ENCODE measurements around the gene KDM4D. TPM values are rescaled to one million over a fixed set of nuclear protein-coding genes. Genes with fewer than 3 reads are reported as not detected.
"Not testable (repeated sequence)": the region's sequence is repeated elsewhere in the genome, so short reads cannot be mapped to it uniquely, and the experiment has no call there.

Gene KDM4D
- total RNA-seq, 1 donor: 0.72 TPM

DNA sequence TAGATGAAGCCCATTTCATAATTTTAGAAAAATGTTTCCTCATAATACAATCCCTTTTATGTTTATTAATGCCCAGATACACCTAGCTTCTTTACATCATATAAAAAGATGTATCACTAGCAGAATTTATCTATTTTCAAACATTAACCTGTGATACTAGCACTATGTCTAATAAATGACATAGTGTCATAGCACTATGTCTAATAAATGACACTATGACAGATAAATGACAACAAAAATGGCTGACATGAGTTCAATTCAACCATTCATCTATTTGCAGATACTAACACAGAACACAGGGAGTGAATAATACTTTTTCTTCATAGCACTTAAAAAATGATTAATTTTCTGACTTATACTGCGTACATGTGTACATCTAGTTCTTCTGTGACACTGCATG, 32.1 kb downstream of the KDM4D start:
- Histone ChIP-seq H3K36me3 (ENCODE audit: insufficient read depth, low read length) (no peaks in the 10 kb centered on the region), H3K4me1 (ENCODE audit: insufficient read depth, low read length) (no peaks in the 10 kb centered on the region), H3K4me3 (ENCODE audit: insufficient read depth, low read length) (no peak overlapping the region), H2AFZ (ENCODE audit: low read length) (no peak overlapping the region), H3K4me2 (ENCODE audit: insufficient read depth, low read length) (no peak overlapping the region), H3K27me3 (ENCODE audit: insufficient read depth, low read length) (peaks cover 13% of the 10 kb centered on the region), H4K20me1 (ENCODE audit: insufficient read depth, low read length) (no peaks in the 10 kb centered on the region), H3K9me3 (ENCODE audit: low read depth, low read length) (no peaks in the 10 kb centered on the region), H3K79me2 (ENCODE audit: insufficient read depth, low read length) (no peaks in the 10 kb centered on the region), H3K27ac (ENCODE audit: low read depth, low read length) (no peak overlapping the region)
- TF ChIP-seq, protein P1, sequence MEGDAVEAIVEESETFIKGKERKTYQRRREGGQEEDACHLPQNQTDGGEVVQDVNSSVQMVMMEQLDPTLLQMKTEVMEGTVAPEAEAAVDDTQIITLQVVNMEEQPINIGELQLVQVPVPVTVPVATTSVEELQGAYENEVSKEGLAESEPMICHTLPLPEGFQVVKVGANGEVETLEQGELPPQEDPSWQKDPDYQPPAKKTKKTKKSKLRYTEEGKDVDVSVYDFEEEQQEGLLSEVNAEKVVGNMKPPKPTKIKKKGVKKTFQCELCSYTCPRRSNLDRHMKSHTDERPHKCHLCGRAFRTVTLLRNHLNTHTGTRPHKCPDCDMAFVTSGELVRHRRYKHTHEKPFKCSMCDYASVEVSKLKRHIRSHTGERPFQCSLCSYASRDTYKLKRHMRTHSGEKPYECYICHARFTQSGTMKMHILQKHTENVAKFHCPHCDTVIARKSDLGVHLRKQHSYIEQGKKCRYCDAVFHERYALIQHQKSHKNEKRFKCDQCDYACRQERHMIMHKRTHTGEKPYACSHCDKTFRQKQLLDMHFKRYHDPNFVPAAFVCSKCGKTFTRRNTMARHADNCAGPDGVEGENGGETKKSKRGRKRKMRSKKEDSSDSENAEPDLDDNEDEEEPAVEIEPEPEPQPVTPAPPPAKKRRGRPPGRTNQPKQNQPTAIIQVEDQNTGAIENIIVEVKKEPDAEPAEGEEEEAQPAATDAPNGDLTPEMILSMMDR (IDR thresholded peaks at IDR 0.05; ENCODE audit: extremely low read depth, low read depth, low read length): no peak
- no peak for DNase-seq (ENCODE audit: insufficient read length, low spot score, missing footprints)

DNA sequence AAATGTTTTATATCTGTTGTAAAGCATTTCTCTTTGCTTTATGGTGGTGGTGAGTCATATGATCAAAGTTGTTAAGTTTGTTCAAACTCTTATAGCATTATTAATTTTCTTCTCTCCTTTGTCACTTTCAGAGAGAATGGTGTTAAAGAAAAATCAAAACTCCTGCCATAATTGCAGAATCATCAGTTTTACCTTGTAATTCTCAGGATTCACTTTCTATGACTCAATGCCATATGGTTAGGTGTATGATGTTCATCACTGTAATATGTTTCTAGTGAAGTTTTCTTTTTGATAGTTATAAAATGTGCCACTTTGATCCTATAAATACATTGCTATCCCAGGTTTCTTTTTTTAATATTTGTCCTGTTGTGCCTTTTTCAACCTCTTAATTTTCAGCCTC, 37.9 kb downstream of the KDM4D start:
- DNase-seq (ENCODE audit: insufficient read length, low spot score, missing footprints): no peak
- Histone ChIP-seq H3K36me3 (ENCODE audit: insufficient read depth, low read length) (no peaks in the 10 kb centered on the region), H3K27me3 (ENCODE audit: insufficient read depth, low read length) (peaks cover 17% of the 10 kb centered on the region), H3K27ac (ENCODE audit: low read depth, low read length) (no peak overlapping the region), H3K4me2 (ENCODE audit: insufficient read depth, low read length) (no peak overlapping the region), H3K4me3 (ENCODE audit: insufficient read depth, low read length) (no peak overlapping the region), H3K4me1 (ENCODE audit: insufficient read depth, low read length) (no peaks in the 10 kb centered on the region), H3K9me3 (ENCODE audit: low read depth, low read length) (no peaks in the 10 kb centered on the region), H4K20me1 (ENCODE audit: insufficient read depth, low read length) (no peaks in the 10 kb centered on the region), H3K79me2 (ENCODE audit: insufficient read depth, low read length) (no peaks in the 10 kb centered on the region), H2AFZ (ENCODE audit: low read length) (no peak overlapping the region)
- TF ChIP-seq, protein P1 (IDR thresholded peaks at IDR 0.05; ENCODE audit: extremely low read depth, low read depth, low read length): no peak

DNA sequence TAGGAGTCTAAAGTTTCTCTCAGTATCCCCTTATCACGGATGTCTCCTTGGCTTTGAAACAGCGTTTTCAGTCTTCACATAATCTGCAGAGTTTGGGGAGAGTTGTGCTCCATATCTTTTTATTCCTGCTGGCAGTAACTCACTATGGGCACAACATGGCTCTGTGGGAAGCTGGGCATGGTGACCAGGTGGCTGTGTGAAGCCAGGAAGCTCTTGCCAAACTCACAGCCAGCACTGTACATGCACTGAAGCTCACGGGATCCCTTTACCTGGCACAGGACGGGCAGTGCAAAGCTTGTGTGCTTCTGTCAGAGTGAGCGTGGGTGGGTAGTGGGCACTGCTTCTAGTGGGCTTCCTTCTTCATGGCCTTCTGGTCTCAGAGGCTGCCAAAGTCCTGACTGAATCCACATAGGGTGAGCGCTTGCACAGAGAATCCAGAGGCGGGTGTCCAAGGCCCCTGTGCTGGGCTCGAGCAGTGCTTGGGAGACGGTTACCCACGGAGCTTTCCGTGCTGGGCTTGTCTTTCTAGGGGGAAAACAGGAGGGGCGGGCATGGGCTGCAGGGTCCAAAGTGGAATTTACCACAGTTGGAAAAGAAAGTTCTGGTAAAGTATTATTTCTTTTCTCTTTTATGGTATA, 40.8 kb downstream of the KDM4D start:
- Histone ChIP-seq H3K36me3 (ENCODE audit: insufficient read depth, low read length) (no peaks in the 10 kb centered on the region), H3K27ac (ENCODE audit: low read depth, low read length) (no peak overlapping the region), H3K4me1 (ENCODE audit: insufficient read depth, low read length) (no peaks in the 10 kb centered on the region), H2AFZ (ENCODE audit: low read length) (no peak overlapping the region), H3K79me2 (ENCODE audit: insufficient read depth, low read length) (no peaks in the 10 kb centered on the region), H3K4me3 (ENCODE audit: insufficient read depth, low read length) (no peak overlapping the region), H4K20me1 (ENCODE audit: insufficient read depth, low read length) (no peaks in the 10 kb centered on the region), H3K27me3 (ENCODE audit: insufficient read depth, low read length) (peaks cover 7% of the 10 kb centered on the region), H3K4me2 (ENCODE audit: insufficient read depth, low read length) (no peak overlapping the region), H3K9me3 (ENCODE audit: low read depth, low read length) (no peaks in the 10 kb centered on the region)
- no peak for DNase-seq (ENCODE audit: insufficient read length, low spot score, missing footprints)
- TF ChIP-seq, protein P1 (IDR thresholded peaks at IDR 0.05; ENCODE audit: extremely low read depth, low read depth, low read length): no peak

DNA sequence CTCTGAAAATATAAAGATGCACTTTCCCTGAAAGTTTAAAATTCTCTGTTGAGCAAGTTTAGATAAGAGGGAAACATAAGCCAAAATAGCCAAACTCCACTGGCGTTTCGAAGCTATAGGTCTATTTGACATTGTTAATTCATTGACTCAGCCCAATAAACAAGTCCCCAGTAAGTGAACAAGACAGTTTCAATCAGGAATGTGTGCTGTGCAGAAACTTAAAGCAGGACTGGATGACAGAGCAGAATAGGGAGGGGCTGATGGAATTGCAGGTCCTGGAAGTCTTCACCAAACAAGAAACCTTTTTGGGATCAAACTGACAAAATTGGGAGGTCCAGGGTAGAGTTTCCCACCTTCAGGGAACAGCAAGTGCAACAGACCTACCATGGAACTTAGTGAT, 42.6 kb downstream of the KDM4D start:
- Histone ChIP-seq H3K9me3 (ENCODE audit: low read depth, low read length) (no peaks in the 10 kb centered on the region), H4K20me1 (ENCODE audit: insufficient read depth, low read length) (no peaks in the 10 kb centered on the region), H3K36me3 (ENCODE audit: insufficient read depth, low read length) (no peaks in the 10 kb centered on the region), H3K4me2 (ENCODE audit: insufficient read depth, low read length) (no peak overlapping the region), H3K4me3 (ENCODE audit: insufficient read depth, low read length) (no peak overlapping the region), H3K4me1 (ENCODE audit: insufficient read depth, low read length) (no peaks in the 10 kb centered on the region), H3K79me2 (ENCODE audit: insufficient read depth, low read length) (no peaks in the 10 kb centered on the region), H2AFZ (ENCODE audit: low read length) (no peak overlapping the region), H3K27me3 (ENCODE audit: insufficient read depth, low read length) (peaks cover 5% of the 10 kb centered on the region), H3K27ac (ENCODE audit: low read depth, low read length) (no peak overlapping the region)
- TF ChIP-seq, protein P1 (IDR thresholded peaks at IDR 0.05; ENCODE audit: extremely low read depth, low read depth, low read length): no peak
- DNase-seq (ENCODE audit: insufficient read length, low spot score, missing footprints): no peak

DNA sequence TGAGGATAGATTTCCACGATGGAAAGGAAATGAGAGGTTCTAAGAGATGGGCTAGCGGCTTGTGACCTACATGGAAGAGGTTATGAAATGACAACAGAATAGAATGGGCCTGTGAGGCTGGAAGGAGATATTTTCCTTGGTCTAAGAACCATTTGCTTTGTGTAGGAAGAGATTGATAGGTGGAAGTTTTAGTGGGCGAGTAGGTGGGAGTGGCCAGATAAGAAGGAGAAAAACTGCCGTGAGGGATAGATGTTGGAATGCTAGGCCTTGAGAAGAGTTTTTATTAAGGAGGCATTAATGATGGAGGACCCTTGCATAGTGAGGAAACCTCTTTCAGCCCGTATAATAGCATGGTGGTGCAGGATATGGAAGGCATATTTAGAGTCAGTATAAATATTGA, 48.0 kb downstream of the KDM4D start:
- H3K9me3 ChIP-seq (ENCODE audit: low read depth, low read length); H3K79me2 ChIP-seq (ENCODE audit: insufficient read depth, low read length); H3K27ac ChIP-seq (ENCODE audit: low read depth, low read length); H4K20me1 ChIP-seq (ENCODE audit: insufficient read depth, low read length); H3K4me1 ChIP-seq (ENCODE audit: insufficient read depth, low read length); H3K27me3 ChIP-seq (ENCODE audit: insufficient read depth, low read length); H3K36me3 ChIP-seq (ENCODE audit: insufficient read depth, low read length); DNase-seq (ENCODE audit: insufficient read length, low spot score, missing footprints); H3K4me2 ChIP-seq (ENCODE audit: insufficient read depth, low read length); H3K4me3 ChIP-seq (ENCODE audit: insufficient read depth, low read length); H2AFZ ChIP-seq (ENCODE audit: low read length): not testable (repeated sequence)

Measured in osteoblast (primary cell).